Vagina (tissue), 2 donors: Measurements from ENCODE around the gene APRT. TPM values are rescaled to one million over a fixed set of nuclear protein-coding genes. Genes with fewer than 3 reads are reported as not detected.
"Not testable (repeated sequence)": the region's sequence is repeated elsewhere in the genome, so short reads cannot be mapped to it uniquely, and the experiment has no call there.

Experiments
- DNase-seq, 2 donors: peaks; one replicate each; pipeline ENCODE4 v3.0.0-alpha.2; 2017; ENCODE audit errors: extremely low spot score in 2 of 2
- H3K27ac ChIP-seq: fragments of 200-600 bp; sonication (generic); one replicate; pipeline ENCODE4 v1.5.1; 2019
- H3K27me3 ChIP-seq: fragments of 200-600 bp; sonication (generic); one replicate; pipeline ENCODE4 v1.5.1; 2019
- H3K36me3 ChIP-seq, 2 donors: fragments of 200-600 bp; sonication (generic); one replicate each; pipeline ENCODE4 v1.5.1; 2017 to 2019
- H3K4me1 ChIP-seq: fragments of 200-600 bp; sonication (generic); one replicate; pipeline ENCODE4 v1.5.1; 2019
- H3K4me3 ChIP-seq, 2 donors: fragments of 200-600 bp; sonication (generic); 1 replicate in 1 of 2; 2 replicates in 1 of 2; pipeline ENCODE4 v1.5.1; 2016 to 2019
- H3K9me3 ChIP-seq: fragments of 200-600 bp; sonication (generic); one replicate; pipeline ENCODE4 v1.5.1; 2019
- POLR2A ChIP-seq, 2 donors: fragments of 450-650 bp; IDR thresholded peaks; one replicate each; pipeline ENCODE4 v1.6.1; 2017; ENCODE audit warnings: antibody characterized with exemption in 2 of 2, mild to moderate bottlenecking in 2 of 2, moderate library complexity in 2 of 2
- POLR2AphosphoS5 ChIP-seq, 2 donors: sonication (generic); formaldehyde crosslinking; IDR thresholded peaks; one replicate each; pipeline ENCODE4 v1.9.0; 2017; ENCODE audit warnings: antibody characterized with exemption in 2 of 2, mild to moderate bottlenecking in 2 of 2, low read depth in 1 of 2; ENCODE audit not compliant: insufficient read depth in 1 of 2
- intact Hi-C: fragments of 100-400 bp; cut with DNase I; formaldehyde crosslinking; loops from one replicate; pipeline ENCODE4 v1.15.1; 2023
- total RNA-seq: library from RNA; depleted of rRNA; stranded (reverse); fragments of >200 nt; gene quantifications from one replicate; pipeline ENCODE4 v1.2.3, GENCODE V29; 2016
- TF ChIP-seq, protein P1 (sequence below), 3 experiments: fragments of 450-650 bp in 2 of 3; fragments of 200-600 bp in 1 of 3; sonication (generic) in 1 of 3; IDR thresholded peaks; one replicate each; pipeline ENCODE4 v1.5.1; 2017 to 2019; ENCODE audit warnings: antibody characterized with exemption in 3 of 3, mild to moderate bottlenecking in 2 of 3, moderate library complexity in 2 of 3

The APRT gene
- total RNA-seq, 1 donor from 2014 or later = 134 TPM

DNA sequence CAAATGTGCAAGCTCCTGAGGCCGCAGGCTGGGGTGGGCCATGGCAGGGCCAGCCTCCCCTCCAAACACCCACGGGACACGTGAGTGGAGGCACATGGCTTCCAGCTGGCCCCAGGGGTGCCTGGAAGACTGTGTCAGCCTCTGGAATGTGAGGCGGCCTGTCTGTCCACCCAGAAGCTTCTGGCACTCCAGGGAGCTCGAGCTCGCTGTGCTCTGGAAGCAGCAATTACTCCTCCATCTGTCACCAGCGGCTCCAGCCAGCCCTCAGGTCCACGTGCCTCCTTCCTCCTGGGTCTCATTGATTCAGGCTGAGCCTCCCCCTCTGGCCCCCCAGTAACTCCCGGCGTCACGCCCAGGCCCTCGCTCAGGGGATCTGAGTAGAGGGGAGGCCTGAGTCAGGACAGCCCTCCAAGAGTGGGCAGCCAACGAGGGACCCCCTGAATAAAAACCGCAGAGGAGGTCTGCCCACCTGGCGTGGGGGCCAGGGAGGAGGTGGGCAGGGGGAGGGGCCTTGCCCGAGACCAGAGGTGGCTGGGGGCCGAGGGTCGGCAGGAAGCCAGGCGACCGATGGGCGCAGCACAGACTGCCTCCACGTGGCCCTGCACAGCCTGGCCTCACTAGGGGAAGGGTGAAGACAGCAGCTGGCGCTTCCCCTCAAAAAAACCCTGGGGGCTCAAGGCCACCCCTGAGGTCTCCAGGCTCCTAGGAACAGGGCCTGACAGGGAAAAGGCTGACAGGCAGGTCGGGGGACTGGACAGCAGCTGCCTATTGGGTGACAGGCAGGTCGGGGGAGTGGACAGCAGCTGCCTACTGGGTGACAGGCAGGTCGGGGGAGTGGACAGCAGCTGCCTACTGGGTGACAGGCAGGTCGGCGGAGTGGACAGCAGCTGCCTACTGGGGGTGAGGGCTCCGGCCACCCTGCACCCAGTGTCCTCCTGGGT, 38.6 kb downstream of the APRT start:
- H3K27ac ChIP-seq = peak overlapping the region; percentile 83
- H3K4me1 ChIP-seq = peaks cover 79% of the 10 kb centered on the region
- DNase-seq = no peak
- no peak for TF ChIP-seq POLR2A (IDR thresholded peaks at IDR 0.05)
- peak; percentile 32 to 78 for TF ChIP-seq POLR2AphosphoS5 (IDR thresholded peaks at IDR 0.05; ENCODE audit: insufficient read depth in 1 of 2, low read depth in 1 of 2)
- TF ChIP-seq, protein P1, sequence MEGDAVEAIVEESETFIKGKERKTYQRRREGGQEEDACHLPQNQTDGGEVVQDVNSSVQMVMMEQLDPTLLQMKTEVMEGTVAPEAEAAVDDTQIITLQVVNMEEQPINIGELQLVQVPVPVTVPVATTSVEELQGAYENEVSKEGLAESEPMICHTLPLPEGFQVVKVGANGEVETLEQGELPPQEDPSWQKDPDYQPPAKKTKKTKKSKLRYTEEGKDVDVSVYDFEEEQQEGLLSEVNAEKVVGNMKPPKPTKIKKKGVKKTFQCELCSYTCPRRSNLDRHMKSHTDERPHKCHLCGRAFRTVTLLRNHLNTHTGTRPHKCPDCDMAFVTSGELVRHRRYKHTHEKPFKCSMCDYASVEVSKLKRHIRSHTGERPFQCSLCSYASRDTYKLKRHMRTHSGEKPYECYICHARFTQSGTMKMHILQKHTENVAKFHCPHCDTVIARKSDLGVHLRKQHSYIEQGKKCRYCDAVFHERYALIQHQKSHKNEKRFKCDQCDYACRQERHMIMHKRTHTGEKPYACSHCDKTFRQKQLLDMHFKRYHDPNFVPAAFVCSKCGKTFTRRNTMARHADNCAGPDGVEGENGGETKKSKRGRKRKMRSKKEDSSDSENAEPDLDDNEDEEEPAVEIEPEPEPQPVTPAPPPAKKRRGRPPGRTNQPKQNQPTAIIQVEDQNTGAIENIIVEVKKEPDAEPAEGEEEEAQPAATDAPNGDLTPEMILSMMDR (IDR thresholded peaks at IDR 0.05) = no peak
- no peaks in the 10 kb centered on the region for H3K36me3 ChIP-seq
- H3K9me3 ChIP-seq = no peaks in the 10 kb centered on the region
- H3K4me3 ChIP-seq = peak overlapping the region in 1 of 2 donors; percentile 6
- no peaks in the 10 kb centered on the region for H3K27me3 ChIP-seq
- intact Hi-C loops = no loop called here

DNA sequence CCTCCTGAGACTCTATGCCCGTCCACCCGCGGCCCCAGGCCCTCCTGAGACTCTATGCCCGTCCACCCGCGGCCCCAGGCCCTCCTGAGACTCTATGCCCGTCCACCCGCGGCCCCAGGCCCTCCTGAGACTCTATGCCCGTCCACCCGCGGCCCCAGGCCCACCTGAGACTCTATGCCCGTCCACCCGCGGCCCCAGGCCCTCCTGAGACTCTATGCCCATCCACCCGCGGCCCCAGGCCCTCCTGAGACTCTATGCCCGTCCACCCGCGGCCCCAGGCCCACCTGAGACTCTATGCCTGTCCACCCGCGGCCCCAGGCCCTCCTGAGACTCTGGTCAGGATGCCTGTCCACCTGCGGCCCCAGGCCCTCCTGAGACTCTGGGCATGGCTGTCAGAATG, 39.9 kb downstream of the APRT start:
- H3K4me3 ChIP-seq, H3K9me3 ChIP-seq, H3K27me3 ChIP-seq, intact Hi-C loops, DNase-seq, H3K36me3 ChIP-seq: not testable (repeated sequence)
- Histone ChIP-seq H3K4me1 (peaks cover 81% of the 10 kb centered on the region), H3K27ac (peak overlapping the region; percentile 83)

DNA sequence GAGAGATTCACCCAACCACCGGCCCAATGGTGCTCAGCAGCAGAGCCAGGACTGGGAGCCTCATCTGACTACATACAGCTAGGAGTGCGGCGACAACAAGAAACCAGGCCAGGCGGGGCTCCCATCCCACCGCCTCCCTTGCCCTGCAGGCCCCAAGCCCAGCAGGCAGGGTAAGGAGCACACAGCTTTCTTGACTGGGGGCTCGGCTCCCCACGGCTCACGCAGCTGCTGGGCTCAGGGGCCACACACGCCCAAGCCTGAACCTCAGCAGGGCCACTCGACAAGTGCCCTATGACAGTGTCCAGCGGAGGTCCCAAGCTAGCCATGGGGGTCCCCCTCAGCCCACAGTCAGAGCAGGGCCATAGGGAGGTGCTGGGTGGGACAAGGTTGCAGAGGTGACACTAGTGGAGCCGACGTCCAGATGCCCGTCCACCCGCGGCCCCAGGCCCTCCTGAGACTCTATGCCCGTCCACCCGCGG, 40.4 kb downstream of the APRT start:
- no peaks in the 10 kb centered on the region for H3K9me3 ChIP-seq
- peak overlapping the region; percentile 83 for H3K27ac ChIP-seq
- no peak for DNase-seq
- TF ChIP-seq POLR2AphosphoS5 (IDR thresholded peaks at IDR 0.05; ENCODE audit: insufficient read depth in 1 of 2, low read depth in 1 of 2) (no peak), POLR2A (IDR thresholded peaks at IDR 0.05) (no peak)
- TF ChIP-seq, protein P1 (IDR thresholded peaks at IDR 0.05) = no peak
- peaks cover 82% of the 10 kb centered on the region for H3K4me1 ChIP-seq
- intact Hi-C loops = no loop called here
- H3K4me3 ChIP-seq = no peak overlapping the region
- no peaks in the 10 kb centered on the region for H3K27me3 ChIP-seq
- H3K36me3 ChIP-seq = no peaks in the 10 kb centered on the region

DNA sequence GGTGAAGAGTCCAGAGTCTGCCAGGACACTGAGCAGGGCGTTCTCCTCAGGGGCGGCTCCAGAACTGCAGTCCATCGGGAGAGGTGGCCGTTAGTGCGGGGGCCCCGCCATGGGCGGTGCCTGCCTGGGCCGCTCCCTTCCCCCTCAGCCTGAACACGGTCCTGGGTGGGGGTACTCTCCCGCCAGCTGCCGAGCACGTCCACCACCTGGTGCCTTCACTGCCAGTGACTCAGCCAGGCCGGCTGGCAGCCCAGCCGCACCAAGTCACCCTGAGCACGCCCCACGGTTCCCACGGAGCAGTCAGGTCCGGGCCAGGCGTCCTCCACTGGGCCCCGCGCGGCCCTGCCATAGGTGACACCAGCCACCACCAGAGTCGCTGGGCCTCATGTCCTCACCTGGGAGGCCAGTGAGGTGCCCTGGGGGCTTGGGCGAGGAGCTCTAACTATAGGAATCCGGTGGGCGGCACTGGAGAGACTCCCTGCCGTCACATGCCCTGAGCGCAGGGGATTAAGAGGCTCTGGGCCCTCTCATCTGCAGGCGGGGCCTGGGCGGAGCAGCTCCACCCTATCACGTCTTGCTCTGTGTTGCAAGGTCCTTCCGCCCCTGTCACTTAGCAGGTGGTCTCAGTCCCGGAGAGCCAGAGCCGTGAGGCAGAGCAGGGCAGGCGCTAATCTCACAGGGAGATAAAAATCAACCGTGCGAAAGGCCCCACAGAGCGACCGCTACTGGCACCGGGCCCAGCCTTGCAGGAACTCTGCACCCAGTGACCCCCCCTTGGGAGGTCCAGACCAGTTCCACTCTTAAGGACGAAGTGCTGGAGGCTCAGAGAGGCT, 41.1 kb downstream of the APRT start:
- Histone ChIP-seq H3K4me1 (peaks cover 88% of the 10 kb centered on the region), H3K27me3 (no peaks in the 10 kb centered on the region), H3K9me3 (no peaks in the 10 kb centered on the region), H3K4me3 (peak overlapping the region; percentile 21 to 29), H3K27ac (peak overlapping the region; percentile 83), H3K36me3 (no peaks in the 10 kb centered on the region)
- intact Hi-C loops = no loop called here
- TF ChIP-seq, protein P1 (IDR thresholded peaks at IDR 0.05) = no peak
- TF ChIP-seq POLR2AphosphoS5 (IDR thresholded peaks at IDR 0.05; ENCODE audit: insufficient read depth in 1 of 2, low read depth in 1 of 2) = peak; percentile 58 to 70
- no peak for DNase-seq

DNA sequence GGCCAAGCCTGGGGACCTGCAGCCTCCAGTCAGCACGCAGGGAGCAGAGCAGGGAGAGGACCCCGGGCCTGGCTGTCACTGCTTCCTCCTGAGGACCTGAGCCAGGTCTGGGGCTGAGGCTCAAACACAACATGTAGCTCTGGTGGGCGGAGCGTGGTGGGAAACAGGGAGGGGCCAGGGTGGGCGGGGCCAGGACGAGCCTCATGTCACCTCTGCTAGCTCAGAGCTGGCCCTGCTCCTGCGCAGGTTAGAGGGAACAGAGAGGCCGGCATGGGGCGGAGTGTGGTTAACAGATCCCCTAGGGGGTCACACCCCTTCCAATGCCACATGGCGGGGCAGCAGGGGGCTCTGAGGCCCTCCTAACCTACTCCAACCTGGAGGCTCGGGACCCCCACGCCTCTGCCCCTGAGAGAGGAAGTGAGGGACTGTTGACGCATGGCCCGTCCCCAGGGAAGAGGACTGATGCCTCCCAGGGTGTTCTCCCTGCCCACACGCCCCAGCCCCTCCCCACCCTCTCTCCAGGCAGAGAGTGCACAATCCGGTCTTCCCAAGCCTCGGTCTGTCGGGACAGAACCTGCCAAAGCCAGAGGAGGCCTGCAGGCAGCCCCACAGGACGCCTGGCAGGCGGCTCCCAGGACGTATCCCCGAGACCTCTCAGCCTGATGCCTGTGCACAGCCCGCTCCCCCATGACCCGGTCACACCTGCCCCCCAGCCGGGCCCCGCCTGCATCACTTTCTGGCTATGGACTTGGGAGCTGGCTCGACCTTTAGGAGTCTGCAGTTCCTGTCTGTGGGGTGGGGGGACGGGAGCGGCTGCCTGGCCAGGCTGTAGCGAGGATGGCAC, 41.9 kb downstream of the APRT start:
- DNase-seq = no peak
- no peaks in the 10 kb centered on the region for H3K27me3 ChIP-seq
- H3K36me3 ChIP-seq = no peaks in the 10 kb centered on the region
- peaks cover 96% of the 10 kb centered on the region for H3K4me1 ChIP-seq
- intact Hi-C loops = no loop called here
- H3K27ac ChIP-seq = peak overlapping the region; percentile 83
- H3K4me3 ChIP-seq = peak overlapping the region; percentile 21 to 29
- TF ChIP-seq, protein P1 (IDR thresholded peaks at IDR 0.05) = no peak
- peak in 1 of 2 donors; percentile 28 for TF ChIP-seq POLR2AphosphoS5 (IDR thresholded peaks at IDR 0.05; ENCODE audit: insufficient read depth in 1 of 2, low read depth in 1 of 2)
- no peaks in the 10 kb centered on the region for H3K9me3 ChIP-seq
